Epithelial cell of umbilical artery (primary cell): ENCODE measurements around the gene ACAP1. TPM values are rescaled to one million over a fixed set of nuclear protein-coding genes. Genes with fewer than 3 reads are reported as not detected.

Experiments used
- total RNA-seq: library from RNA; depleted of rRNA; stranded (reverse); fragments of >200 nt; gene quantifications from 2 replicates; pipeline ENCODE4 v1.2.3, GENCODE V29; 2014

The ACAP1 gene, protein sequence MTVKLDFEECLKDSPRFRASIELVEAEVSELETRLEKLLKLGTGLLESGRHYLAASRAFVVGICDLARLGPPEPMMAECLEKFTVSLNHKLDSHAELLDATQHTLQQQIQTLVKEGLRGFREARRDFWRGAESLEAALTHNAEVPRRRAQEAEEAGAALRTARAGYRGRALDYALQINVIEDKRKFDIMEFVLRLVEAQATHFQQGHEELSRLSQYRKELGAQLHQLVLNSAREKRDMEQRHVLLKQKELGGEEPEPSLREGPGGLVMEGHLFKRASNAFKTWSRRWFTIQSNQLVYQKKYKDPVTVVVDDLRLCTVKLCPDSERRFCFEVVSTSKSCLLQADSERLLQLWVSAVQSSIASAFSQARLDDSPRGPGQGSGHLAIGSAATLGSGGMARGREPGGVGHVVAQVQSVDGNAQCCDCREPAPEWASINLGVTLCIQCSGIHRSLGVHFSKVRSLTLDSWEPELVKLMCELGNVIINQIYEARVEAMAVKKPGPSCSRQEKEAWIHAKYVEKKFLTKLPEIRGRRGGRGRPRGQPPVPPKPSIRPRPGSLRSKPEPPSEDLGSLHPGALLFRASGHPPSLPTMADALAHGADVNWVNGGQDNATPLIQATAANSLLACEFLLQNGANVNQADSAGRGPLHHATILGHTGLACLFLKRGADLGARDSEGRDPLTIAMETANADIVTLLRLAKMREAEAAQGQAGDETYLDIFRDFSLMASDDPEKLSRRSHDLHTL
- total RNA-seq = not detected in 2 replicates

DNA sequence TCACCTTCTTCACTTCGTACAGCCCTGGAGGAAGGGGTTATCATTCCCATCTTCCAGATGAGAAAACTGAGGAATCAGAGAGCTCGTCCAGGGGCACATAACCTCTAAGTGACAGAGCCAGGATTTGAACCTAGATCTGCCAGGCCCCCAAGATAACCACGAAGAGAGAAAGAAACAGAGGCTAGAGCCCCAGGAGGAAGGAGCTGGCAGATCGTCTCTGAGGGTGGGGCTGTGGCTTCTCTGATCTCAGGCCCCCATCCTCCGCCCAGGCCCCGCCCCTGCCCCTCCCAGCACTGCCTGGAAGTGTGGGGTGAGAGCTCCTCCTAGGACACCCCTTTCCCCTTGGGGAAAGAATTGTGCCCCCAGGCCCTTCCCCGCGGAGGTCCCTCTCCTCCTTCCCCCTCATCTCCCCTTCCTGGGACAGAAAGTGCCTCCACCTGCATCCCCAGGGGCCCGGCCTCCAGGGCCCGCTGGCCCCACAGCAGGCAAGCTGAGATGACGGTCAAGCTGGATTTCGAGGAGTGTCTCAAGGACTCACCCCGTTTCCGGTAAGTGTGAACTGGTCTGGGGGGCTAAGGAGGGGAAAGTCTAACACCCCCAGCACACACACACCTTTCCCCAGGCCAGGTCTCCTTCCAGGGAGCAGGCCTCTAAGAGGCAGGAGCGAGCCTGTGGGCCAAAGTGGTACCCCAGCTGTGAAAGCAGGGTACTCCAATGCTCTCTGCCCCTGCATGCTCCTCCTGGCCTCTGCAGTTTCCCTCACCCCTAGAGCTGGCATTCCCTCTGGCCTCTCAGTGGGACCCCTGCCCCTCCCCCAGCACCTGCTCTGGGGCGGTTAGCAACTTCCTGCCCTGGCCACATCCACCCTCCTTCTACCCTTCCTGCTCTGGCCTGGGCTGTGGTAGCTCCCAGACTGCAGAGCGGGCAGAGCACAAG lies at the start of gene ACAP1:
ACAP1 (plus strand) TSS at position 290 of the 936 bp plus-strand sequence; CDS start at position 496, 206 bp downstream.

DNA sequence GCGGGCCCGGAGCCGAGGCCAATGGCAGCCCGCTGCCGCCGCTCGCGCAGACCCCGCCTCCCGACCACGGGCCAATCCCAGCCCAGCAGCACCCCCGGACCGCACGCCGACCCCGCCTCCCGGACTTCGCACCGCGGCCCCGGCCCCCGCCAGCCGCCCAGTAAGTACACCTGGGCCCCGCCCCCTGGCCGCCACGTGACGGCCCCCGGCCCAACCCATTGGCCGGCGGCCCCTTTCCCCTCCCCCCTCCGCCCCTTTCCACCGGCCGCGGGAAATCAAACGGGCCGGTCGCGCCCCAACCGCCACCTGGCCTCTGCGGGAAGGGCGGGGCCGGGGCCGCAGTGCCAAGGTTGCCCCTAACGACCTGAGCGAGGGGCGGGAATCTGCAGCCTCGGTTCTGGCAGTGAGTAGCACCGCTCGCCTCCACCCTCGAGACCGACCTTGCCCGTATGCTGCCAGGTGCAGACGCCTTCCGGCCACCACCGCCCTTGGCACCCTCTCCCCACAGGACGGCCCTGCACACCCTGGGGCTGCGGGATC lies 41.6 kb upstream of the ACAP1 start, which contains the start of gene YBX2:
YBX2 (minus strand) TSS at position 26 of the 540 bp plus-strand sequence. CDS start 139 bp downstream, outside the sequence.

DNA sequence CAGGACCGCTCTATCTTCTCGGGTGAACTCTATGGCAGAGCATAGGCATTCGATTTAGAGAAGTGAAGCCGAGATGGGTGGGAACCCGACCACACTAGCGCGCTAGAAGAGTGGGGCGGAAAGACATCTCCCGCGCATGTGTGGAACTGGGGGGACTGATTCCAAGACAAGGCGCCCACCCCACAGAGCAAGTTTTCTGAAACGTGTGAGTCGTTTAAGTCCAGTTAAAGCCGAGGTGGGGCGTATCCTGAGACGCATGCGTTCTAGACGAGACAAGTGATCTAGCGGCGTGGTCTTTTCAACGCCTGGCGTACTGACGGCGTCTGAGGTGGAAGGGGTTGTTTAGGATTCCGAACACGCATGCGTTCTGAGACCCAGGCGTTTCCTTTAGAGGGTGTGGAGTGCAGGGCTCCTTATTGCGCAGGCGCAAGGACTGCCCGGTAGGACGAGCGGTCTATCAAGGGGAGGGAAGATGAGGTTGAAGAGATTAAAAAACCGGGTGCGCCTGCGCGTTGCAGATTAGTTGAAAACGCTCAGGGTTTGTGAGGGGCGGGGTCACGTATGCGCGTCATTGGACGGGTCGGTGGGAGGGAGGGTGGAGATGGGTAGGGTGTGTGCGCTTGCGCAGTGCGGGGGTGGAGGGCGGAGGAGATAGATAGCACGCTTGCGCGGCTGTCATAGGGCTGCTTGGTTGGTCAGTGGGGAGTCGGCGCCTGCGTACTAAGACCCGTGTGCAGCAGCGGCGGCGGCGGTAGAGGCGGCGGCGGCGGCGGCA lies 29.2 kb upstream of the ACAP1 start, which contains the start of gene EIF5A:
EIF5A (plus strand) TSS at position 718 of the 775 bp plus-strand sequence. CDS start 2,008 bp downstream, outside the sequence.

DNA sequence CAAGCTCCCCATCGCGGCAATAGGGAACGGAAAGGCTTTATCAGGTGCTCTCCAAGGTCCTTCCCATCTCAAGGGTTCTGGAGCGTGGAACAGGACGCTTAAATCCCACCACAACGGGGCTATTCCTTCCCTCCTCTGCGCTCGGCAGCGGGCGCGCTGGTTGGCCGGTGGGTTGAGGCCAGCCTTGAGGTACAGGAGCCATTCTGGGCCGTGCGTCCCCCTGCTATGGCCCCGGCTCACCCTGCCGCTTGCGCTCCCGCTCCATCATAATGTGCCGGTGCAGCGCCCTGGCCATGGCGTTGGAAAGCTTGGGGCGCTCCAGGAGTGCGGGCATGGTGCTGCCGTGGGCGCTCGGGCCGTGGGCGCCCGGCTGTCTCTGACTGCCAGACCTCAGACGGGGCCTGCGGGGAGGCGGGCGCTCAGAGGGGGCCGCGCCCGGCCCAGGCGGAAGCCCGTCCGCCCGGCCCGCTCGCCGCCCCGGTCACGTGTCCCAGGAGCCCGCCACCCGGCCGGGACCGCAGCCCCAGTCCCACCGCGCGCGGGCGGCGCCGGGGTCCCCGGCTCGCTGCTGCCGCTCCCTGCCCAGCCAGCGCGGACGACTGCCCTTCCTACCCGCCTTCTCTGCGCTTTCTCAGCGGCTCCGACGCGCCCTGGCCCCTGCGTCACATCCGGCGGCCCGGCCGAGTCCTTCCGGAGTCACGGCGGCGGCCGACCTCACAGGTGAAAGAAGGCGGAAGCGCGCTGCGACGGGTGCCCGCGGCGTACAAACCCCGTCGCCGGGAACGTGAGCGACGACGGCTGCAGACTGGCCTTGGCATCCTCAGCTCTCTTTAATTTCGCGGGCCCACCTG lies 21.4 kb upstream of the ACAP1 start, which contains the start of gene GPS2:
GPS2 (minus strand) TSS at position 642 of the 851 bp plus-strand sequence; CDS start at position 334, 308 bp downstream.

DNA sequence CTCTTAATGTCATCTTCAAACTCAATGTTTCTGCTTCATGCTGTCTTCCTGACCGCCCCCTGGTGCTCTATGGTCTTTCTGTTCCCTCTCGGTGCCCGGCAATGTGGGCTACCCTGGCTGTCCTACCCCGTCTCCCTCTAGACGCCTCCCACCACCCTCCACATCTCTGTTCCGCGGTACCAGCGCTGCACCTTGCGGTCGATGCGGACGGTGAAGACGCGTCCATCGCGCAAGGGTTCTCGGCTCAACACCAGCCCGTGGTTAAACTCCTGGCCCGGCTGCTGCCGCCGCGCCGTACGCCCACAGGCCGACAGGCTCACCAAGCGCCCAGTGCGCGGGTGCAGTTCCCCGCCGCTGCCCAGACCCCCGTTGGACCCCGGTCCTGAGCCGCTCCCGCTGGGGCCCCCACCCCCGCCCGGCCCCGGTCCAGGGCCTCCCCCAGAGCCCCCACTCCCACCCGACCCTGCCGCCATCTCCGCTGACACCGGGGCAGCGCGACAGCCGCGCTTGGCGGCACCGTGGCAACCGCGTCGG lies 7.4 kb upstream of the ACAP1 start, which contains the start of gene NEURL4:
NEURL4 (minus strand) TSS at position 496 of the 534 bp plus-strand sequence; CDS start at position 473, 23 bp downstream.

DNA sequence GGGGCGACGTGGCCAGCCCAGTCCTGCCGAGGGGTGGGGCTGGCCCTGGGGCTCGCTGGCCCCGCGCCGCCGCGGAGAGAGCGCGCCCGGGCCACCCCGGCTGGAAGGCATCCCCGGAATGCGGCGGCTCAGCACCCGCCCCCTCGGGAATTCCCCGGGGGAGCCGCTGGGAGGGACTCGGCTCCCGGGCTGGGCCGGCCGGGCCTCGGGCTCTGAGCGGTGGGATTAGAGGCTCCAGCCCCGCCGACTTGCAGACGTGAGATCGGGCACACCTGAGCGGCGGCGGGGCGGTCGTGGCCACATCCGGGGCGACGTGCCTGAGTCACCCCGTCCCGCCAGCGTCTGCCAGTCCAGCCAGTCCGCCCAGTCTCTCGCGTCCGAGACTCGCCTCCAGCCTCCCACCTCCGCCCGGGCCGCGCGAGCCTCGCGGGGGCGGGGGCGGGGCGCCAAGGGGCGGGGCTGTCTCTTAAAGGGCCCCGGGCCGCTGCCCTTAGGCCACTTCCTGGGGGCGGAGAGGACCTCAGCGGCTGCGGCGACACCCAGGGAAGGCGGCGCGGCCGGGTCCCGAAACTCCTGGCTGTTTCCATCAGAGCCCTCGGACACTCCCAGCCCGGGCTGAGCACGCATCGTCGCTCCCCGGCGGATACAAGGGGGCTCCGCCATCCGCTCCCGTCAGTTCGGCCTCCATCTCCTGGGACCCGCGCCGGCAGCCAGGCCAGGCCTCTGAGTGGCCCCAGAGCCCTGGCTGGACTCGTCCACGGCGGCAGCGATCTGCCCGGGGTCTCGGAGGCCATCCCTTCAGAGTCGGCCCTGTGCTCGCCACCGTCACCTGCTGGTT lies 15.6 kb downstream of the ACAP1 start, which contains the start of gene KCTD11:
KCTD11 (plus strand) TSS at position 498 of the 838 bp plus-strand sequence.

DNA sequence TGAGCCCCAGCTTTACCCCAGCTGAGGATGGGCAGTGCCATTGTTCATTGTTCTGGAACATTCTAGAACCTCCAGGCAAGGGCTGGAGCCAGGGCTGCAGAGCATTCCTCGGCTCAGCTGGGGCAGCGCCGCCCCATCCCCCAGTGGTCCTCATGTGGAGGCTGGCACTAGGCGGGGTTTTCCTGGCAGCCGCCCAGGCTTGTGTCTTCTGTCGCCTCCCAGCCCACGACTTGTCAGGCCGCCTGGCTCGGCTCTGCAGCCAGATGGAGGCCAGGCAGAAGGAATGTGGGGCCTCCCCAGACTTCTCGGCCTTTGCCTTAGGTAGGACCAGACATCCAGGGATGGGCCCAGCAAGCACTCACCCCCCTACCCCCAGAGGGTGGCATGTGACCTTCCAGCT lies 18.7 kb downstream of the ACAP1 start, which contains the start of gene TMEM95:
TMEM95 (plus strand) TSS at position 104 of the 400 bp plus-strand sequence; CDS start at position 153, 49 bp downstream.

DNA sequence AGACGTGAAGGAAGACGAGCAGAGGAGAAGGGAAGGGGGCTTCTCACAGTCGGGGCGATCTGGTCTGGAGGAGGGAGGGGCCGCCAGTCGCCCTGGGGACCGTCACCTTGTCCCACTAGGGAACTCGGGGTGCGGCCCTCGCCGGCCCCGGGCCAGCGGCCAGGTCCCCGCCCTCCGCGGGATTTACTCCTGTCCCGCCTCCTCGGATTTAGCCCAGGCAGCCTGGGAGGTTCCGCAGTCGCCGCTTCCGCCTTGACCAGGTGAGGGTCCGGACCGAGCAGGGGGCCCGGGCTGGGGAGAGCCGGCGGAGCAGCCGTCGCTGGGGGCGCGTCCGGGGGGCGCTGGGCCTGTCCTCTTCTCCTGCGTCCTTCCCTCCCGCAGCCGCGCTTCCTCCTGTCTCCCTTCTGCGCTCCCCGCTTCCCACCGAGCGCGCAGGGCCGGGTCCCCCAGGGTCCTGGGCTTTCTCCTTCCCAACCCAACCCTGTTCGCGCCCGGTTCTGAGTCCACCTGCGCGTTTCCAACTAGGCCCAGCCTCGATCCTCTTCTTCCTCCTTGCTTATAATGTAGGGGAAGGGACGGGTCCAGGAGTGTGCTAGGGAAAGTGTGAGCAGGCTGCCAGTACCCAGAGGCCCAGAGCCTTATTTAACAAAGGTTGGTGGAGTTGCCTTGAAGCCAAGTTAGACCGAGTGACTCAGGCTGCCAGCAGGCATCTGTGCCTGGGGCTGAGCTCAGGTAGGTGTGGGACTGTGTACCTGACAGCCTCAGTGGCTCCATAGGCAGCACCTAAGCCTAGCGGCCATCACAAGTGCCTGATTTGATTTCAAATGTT lies 44.7 kb downstream of the ACAP1 start, which contains the start of gene TNK1:
TNK1 (plus strand) TSS at position 235 of the 829 bp plus-strand sequence. CDS start 1,838 bp downstream, outside the sequence.

DNA sequence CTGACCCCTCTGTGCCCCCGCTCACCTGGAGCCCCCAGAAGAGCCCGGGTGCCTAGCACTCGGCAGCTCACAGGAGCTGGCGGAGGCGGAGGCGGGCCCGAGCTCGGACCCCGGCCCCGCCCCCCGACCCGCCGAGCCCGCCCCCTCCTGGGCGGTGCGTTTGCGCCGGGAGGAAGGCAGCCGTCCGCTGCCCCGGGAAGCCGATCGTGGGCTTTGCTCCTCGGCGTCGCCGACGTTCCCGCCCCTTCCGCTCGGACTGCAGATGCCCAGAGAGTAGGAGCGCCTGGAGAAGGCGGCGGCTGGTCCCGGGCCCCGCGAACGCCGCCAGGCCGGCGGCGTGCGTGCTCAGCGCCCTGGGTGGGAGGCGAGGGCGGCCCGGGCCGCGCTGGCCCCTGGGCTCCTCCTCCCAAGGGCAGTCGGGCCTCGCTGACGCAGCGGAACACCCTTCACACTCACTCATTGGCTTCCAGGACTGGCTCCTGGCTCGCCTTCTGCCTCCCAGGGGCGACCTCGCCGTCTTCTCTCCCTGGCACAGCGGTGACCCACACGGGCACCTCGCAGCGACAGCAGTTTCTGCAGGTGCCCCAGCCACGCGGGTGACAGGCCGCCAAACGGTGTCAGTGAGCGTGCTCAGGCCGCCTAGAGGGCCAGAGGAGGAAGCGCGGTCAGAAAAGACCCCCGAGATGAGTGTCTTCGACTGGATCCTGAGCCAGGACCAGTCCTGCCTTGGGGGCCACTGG lies 58.3 kb downstream of the ACAP1 start, which contains the start of gene PLSCR3:
PLSCR3 (minus strand) TSS at position 74 of the 740 bp plus-strand sequence. CDS start 415 bp downstream, outside the sequence.

Other genes with a start within 250 kb of the ACAP1 start
- gene ASGR2, start 221.7 kb upstream of the ACAP1 start, total RNA-seq = not detected in 2 replicates
- 5.5 and 9.1 TPM in 2 replicates for gene ASGR1, start 157.2 kb upstream of the ACAP1 start, total RNA-seq
- 7.8 and 10.4 TPM in 2 replicates for gene DLG4, start 116.7 kb upstream of the ACAP1 start, total RNA-seq
- gene ACADVL, start 116.6 kb upstream of the ACAP1 start, total RNA-seq = 164 and 179 TPM in 2 replicates
- gene DVL2, start 102.0 kb upstream of the ACAP1 start, total RNA-seq = 36.1 and 40.6 TPM in 2 replicates
- gene PHF23, start 97.1 kb upstream of the ACAP1 start, total RNA-seq = 39.7 and 43.9 TPM in 2 replicates
- gene GABARAP, start 94.1 kb upstream of the ACAP1 start, total RNA-seq = 52.1 and 157 TPM in 2 replicates
- gene CTDNEP1, start 84.8 kb upstream of the ACAP1 start, total RNA-seq = 14.1 and 19.5 TPM in 2 replicates
- 48.8 and 52.3 TPM in 2 replicates for gene ELP5, start 84.3 kb upstream of the ACAP1 start, total RNA-seq
- gene CLDN7, start 74.1 kb upstream of the ACAP1 start, total RNA-seq = 12.9 and 15.6 TPM in 2 replicates
- gene SLC2A4, start 54.8 kb upstream of the ACAP1 start, total RNA-seq = under 0.01 and 0.30 TPM in 2 replicates
- 0.15 TPM in 1 of 2 replicates, not detected in the other for gene YBX2, start 41.9 kb upstream of the ACAP1 start, total RNA-seq
- 761 and 967 TPM in 2 replicates for gene EIF5A, start 28.9 kb upstream of the ACAP1 start, total RNA-seq
- gene GPS2, start 21.2 kb upstream of the ACAP1 start, total RNA-seq = 34.8 and 60.0 TPM in 2 replicates
- 12.0 and 17.9 TPM in 2 replicates for gene NEURL4, start 7.2 kb upstream of the ACAP1 start, total RNA-seq
- gene KCTD11, start 15.6 kb downstream of the ACAP1 start, total RNA-seq = 1.9 and 2.9 TPM in 2 replicates
- gene TMEM95, start 18.6 kb downstream of the ACAP1 start, total RNA-seq = not detected in 2 replicates
- 0.91 TPM in 1 of 2 replicates, not detected in the other for gene TNK1, start 44.6 kb downstream of the ACAP1 start, total RNA-seq
- gene PLSCR3, start 58.0 kb downstream of the ACAP1 start, total RNA-seq = 8.4 and 15.3 TPM in 2 replicates
- gene TMEM256, start 67.6 kb downstream of the ACAP1 start, total RNA-seq = 71.3 and 188 TPM in 2 replicates
- 2.1 and 2.6 TPM in 2 replicates for gene NLGN2, start 71.3 kb downstream of the ACAP1 start, total RNA-seq
- not detected in 2 replicates for gene SPEM1, start 83.8 kb downstream of the ACAP1 start, total RNA-seq
- gene SPEM2, start 89.1 kb downstream of the ACAP1 start, total RNA-seq = not detected in 2 replicates
- gene SPEM3, start 92.3 kb downstream of the ACAP1 start, total RNA-seq = not detected in 2 replicates
- gene TMEM102, start 98.9 kb downstream of the ACAP1 start, total RNA-seq = 5.6 and 7.5 TPM in 2 replicates
- 0.15 and 0.32 TPM in 2 replicates for gene FGF11, start 103.0 kb downstream of the ACAP1 start, total RNA-seq
- 4.5 and 6.5 TPM in 2 replicates for gene CHRNB1, start 108.5 kb downstream of the ACAP1 start, total RNA-seq
- gene ZBTB4, start 143.1 kb downstream of the ACAP1 start, total RNA-seq = 6.7 and 7.1 TPM in 2 replicates
- not detected in 2 replicates for gene SLC35G6, start 144.9 kb downstream of the ACAP1 start, total RNA-seq
- gene POLR2A, start 147.8 kb downstream of the ACAP1 start, total RNA-seq = 54.1 and 66.9 TPM in 2 replicates
- 3.6 and 6.5 TPM in 2 replicates for gene TNFSF12, start 212.5 kb downstream of the ACAP1 start, total RNA-seq
- 0.46 and 1.6 TPM in 2 replicates for gene TNFSF13, start 222.2 kb downstream of the ACAP1 start, total RNA-seq
- 92.9 and 115 TPM in 2 replicates for gene SENP3, start 225.4 kb downstream of the ACAP1 start, total RNA-seq
- 1.1 and 1.3 TPM in 2 replicates for gene CD68, start 243.1 kb downstream of the ACAP1 start, total RNA-seq
- gene MPDU1, start 247.3 kb downstream of the ACAP1 start, total RNA-seq = 117 and 125 TPM in 2 replicates